ENCODE results near the gene MFAP4.

Gene MFAP4

GRCh38 chr17:19386974-19387920 lies at the start of gene MFAP4:
Gene MFAP4, minus strand, starts transcription at chr17:19387190. Its CDS starts 35 bp downstream, at chr17:19387155.
- no peak for DNase-seq

GRCh38 chr17:19433727-19434340 lies 46.8 kb upstream of the MFAP4 start:
- no peak for DNase-seq

- no peak for DNase-seq
These were observed 46.3 kb upstream of the MFAP4 start for GRCh38 chr17:19433255-19433654.

- no peak for DNase-seq
These were observed 44.7 kb upstream of the MFAP4 start for GRCh38 chr17:19431691-19432090.

GRCh38 chr17:19426631-19427030 lies 39.6 kb upstream of the MFAP4 start:
- DNase-seq = no peak

GRCh38 chr17:19424934-19425868 lies 38.2 kb upstream of the MFAP4 start:
- DNase-seq = no peak

GRCh38 chr17:19421926-19422325 lies 34.9 kb upstream of the MFAP4 start:
- DNase-seq = no peak

GRCh38 chr17:19421219-19421618 lies 34.2 kb upstream of the MFAP4 start:
- DNase-seq = no peak

- DNase-seq = no peak
These were observed 31.4 kb upstream of the MFAP4 start for GRCh38 chr17:19418251-19418992.

GRCh38 chr17:19417611-19418010 lies 30.6 kb upstream of the MFAP4 start:
- no peak for DNase-seq

- no peak for DNase-seq
These were observed 29.1 kb upstream of the MFAP4 start for GRCh38 chr17:19415806-19416775.

- no peak for DNase-seq
These were observed 28.3 kb upstream of the MFAP4 start for GRCh38 chr17:19415311-19415710.

- DNase-seq = no peak
These were observed 27.6 kb upstream of the MFAP4 start for GRCh38 chr17:19414396-19415280.

- no peak for DNase-seq
These were observed 26.8 kb upstream of the MFAP4 start for GRCh38 chr17:19413761-19414160.

- no peak for DNase-seq
These were observed 26.0 kb upstream of the MFAP4 start for GRCh38 chr17:19412984-19413383.

GRCh38 chr17:19412510-19412909 lies 25.5 kb upstream of the MFAP4 start:
- no peak for DNase-seq

- DNase-seq = no peak
These were observed 24.6 kb upstream of the MFAP4 start for GRCh38 chr17:19411631-19412030.

GRCh38 chr17:19410875-19411620 lies 24.1 kb upstream of the MFAP4 start, which contains the start of gene RNF112:
Gene RNF112, plus strand, starts transcription at chr17:19411232. Its CDS starts 177 bp downstream, at chr17:19411409.
- no peak for DNase-seq

GRCh38 chr17:19410091-19410490 lies 23.1 kb upstream of the MFAP4 start:
- no peak for DNase-seq

Measured in activated T-cell treated with anti-CD3 and anti-CD28 coated beads, Interleukin-2, amount 50 U/mL, for 1 hour (primary cell).